Small intestine (tissue), 7 donors: ENCODE data around the gene BNIP2. TPM values are rescaled to one million over a fixed set of nuclear protein-coding genes. Genes with fewer than 3 reads are reported as not detected.

Source experiments
- DNase-seq, 2 donors: peaks; one replicate each; pipeline versions ENCODE4 v3.0.0 to v3.0.0-alpha.2; 2013
- FAIRE-seq: peaks from 2 replicates; lab custom pipeline; 2012; peaks lifted over from hg19 to GRCh38; lab: Jason Lieb, UNC
- H3K27ac ChIP-seq, 3 donors: one replicate each; pipeline ENCODE4 v1.5.1; 2013; ENCODE audit warnings: low read length in 2 of 3, mild to moderate bottlenecking in 2 of 3, control low read depth in 1 of 3, inconsistent platforms in 1 of 3, low read depth in 1 of 3, moderate library complexity in 1 of 3
- H3K27me3 ChIP-seq, 3 donors: one replicate each; pipeline ENCODE4 v1.6.1; 2013; ENCODE audit warnings: low read length in 3 of 3, inconsistent platforms in 1 of 3; ENCODE audit not compliant: control insufficient read depth in 3 of 3, insufficient read depth in 3 of 3
- H3K36me3 ChIP-seq, 3 donors: one replicate each; pipeline ENCODE4 v1.6.1; 2013; ENCODE audit warnings: low read length in 3 of 3, inconsistent platforms in 1 of 3, low read depth in 1 of 3, mild to moderate bottlenecking in 1 of 3, moderate library complexity in 1 of 3; ENCODE audit not compliant: control insufficient read depth in 3 of 3, insufficient read depth in 2 of 3
- H3K4me1 ChIP-seq, 3 donors: one replicate each; pipeline ENCODE4 v1.6.1; 2013; ENCODE audit warnings: low read length in 2 of 3, inconsistent platforms in 1 of 3, low read depth in 1 of 3, mild to moderate bottlenecking in 1 of 3, moderate library complexity in 1 of 3; ENCODE audit not compliant: control insufficient read depth in 3 of 3, insufficient read depth in 2 of 3
- H3K4me3 ChIP-seq, 3 donors: one replicate each; pipeline ENCODE4 v1.5.1; 2013; ENCODE audit warnings: low read length in 3 of 3, control low read depth in 1 of 3, inconsistent platforms in 1 of 3, low read depth in 1 of 3, mild to moderate bottlenecking in 1 of 3, moderate library complexity in 1 of 3
- H3K9me3 ChIP-seq, 2 donors: one replicate each; pipeline ENCODE4 v1.6.1; 2013; ENCODE audit warnings: low read depth in 1 of 2, low read length in 1 of 2; ENCODE audit not compliant: control insufficient read depth in 2 of 2, insufficient read depth in 1 of 2
- WGBS, 3 donors: extraction: QIAGEN DNeasy Blood & Tissue Kit; methylation state at CpG; one replicate each; pipeline ENCODE4 v1.1.7; 2013; 5-methylcytosine and 5-hydroxymethylcytosine counted together
- polyA plus RNA-seq, 4 donors: library from polyadenylated mRNA; stranded (reverse) in 3 of 4; unstranded in 1 of 4; fragments of 200-250 nt in 3 of 4; fragments of 120-200 nt in 1 of 4; gene quantifications; one replicate each; pipeline versions ENCODE4 v1.2.1 to v1.2.3, GENCODE V29; 2013
- donor health status: healthy with polysubstance abuse.
- donor health status: control.
- donor health status: control.
- donor health status: Bipolar disorder and iron deficiency.
- donor health status: healthy.

Gene BNIP2
- polyA plus RNA-seq, 4 donors: 26.7 to 58.2 (median 36.9) TPM

DNA sequence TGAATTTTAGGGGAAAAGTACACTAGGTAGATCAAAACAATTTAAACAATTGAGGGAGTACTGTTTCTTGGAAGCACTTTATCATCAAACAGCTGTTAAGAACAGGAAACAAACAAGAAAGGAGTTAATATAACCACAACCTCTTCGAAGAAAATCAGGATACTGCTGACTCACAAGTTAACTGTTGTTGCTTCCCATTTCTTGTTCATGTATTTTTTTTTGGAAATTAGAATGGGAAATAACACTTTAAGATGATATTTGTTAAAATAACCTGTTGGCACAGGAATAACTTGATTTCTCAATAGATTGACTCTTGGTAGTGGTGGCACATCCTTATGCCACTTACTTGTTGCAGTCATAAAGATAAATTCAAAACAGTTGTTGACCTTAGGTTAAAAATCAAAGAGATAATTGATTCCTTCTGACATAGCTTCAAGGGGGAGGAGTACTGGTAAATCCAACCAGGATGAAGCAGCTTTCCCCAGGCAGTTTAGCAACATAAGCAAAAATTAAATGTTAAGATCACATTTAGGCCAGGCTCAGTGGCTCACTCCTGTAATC is 3.3 kb downstream of the BNIP2 start:
- Histone ChIP-seq H3K27ac (peak overlapping the region in 1 of 3 donors; percentile 74), H3K4me3 (peak overlapping the region in 1 of 3 donors; percentile 15), H3K9me3 (no peaks in the 10 kb centered on the region), H3K4me1 (peaks cover 5 to 12% (median 10%) of the 10 kb centered on the region in 3 donors), H3K27me3 (no peaks in the 10 kb centered on the region), H3K36me3 (peaks cover 3 to 16% (median 8%) of the 10 kb centered on the region in 3 donors)
- 3 to 6% (median 4%) methylated on average over 1 of the region's 1 CpG for WGBS, 3 donors
- DNase-seq (peak in 1 of 2 donors; percentile 56), FAIRE-seq (no peak)

DNA sequence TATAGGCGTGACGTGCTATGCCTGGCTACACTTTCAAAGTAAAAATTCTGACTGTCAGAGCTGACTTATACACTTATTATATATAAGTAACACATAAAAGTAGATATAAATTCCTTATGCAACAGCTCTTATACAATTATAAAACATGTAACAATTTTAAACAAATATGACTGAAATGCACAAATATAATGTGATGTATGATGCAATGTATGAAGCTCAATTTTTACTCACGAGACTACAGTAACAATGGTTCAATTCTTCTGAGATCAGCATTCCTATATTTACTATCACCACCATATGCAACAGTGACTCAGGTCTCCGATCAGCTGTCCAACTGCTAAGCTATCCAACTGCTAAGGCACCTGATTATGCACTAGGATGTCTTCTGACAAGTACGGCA is 8.2 kb downstream of the BNIP2 start:
- no peaks in the 10 kb centered on the region for H3K27me3 ChIP-seq
- FAIRE-seq: no peak
- peaks cover 15 to 31% (median 18%) of the 10 kb centered on the region in 3 donors for H3K36me3 ChIP-seq
- no peak overlapping the region for H3K4me3 ChIP-seq
- H3K4me1 ChIP-seq: peaks cover 0 to 2% (median 0%) of the 10 kb centered on the region in 3 donors
- WGBS, 3 donors: 95 to 97% (median 95%) methylated on average over 4 of the region's 5 CpGs
- H3K27ac ChIP-seq: no peak overlapping the region
- DNase-seq: no peak
- no peaks in the 10 kb centered on the region for H3K9me3 ChIP-seq

DNA sequence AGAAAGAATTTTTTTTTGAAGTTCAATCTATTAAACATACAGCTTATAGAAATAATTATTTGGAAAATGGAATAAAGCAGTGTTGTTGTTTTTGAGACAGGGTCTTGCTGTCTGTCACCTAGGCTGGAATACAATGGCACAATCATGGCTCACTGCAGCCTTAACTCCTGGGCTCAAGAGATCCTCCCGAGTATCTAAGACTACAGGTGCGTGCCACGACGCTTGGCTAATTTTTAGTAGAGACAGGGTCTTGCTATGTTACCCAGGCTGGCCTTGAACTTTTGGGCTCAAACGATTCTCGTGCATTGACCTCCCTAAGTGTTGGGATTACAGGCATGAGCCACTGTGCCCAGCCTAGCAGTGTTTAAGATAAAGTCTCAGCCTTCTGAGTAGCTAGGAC is 8.8 kb downstream of the BNIP2 start:
- Histone ChIP-seq H3K27ac (no peak overlapping the region), H3K4me3 (no peak overlapping the region), H3K27me3 (no peaks in the 10 kb centered on the region), H3K9me3 (no peaks in the 10 kb centered on the region), H3K4me1 (no peaks in the 10 kb centered on the region), H3K36me3 (peaks cover 17 to 31% (median 20%) of the 10 kb centered on the region in 3 donors)
- FAIRE-seq (no peak), DNase-seq (no peak)
- WGBS, 3 donors: 94 to 96% (median 95%) methylated on average over 6 of the region's 6 CpGs

- WGBS, 3 donors: 66 to 97% (median 79%) methylated on average over 1 of the region's 1 CpG
- peaks cover 18 to 40% (median 22%) of the 10 kb centered on the region in 3 donors for H3K36me3 ChIP-seq
- FAIRE-seq: no peak
Measured at GRCh38 chr15:59678620-59679019, 10.5 kb downstream of the BNIP2 start.

GRCh38 chr15:59678172-59678571 is 10.9 kb downstream of the BNIP2 start:
- H3K4me1 ChIP-seq: no peaks in the 10 kb centered on the region
- H3K27ac ChIP-seq: no peak overlapping the region
- WGBS, 3 donors: 69 to 90% (median 80%) methylated on average over 1 of the region's 1 CpG
- DNase-seq (no peak), FAIRE-seq (no peak)
- H3K4me3 ChIP-seq: no peak overlapping the region
- peaks cover 22 to 40% (median 22%) of the 10 kb centered on the region in 3 donors for H3K36me3 ChIP-seq
- H3K9me3 ChIP-seq: no peaks in the 10 kb centered on the region
- no peaks in the 10 kb centered on the region for H3K27me3 ChIP-seq

More at GRCh38 chr15:59678620-59679019, 10.5 kb downstream of the BNIP2 start:
- Histone ChIP-seq H3K27ac (no peak overlapping the region), H3K4me1 (no peaks in the 10 kb centered on the region), H3K9me3 (no peaks in the 10 kb centered on the region), H3K4me3 (no peak overlapping the region), H3K27me3 (no peaks in the 10 kb centered on the region)
- DNase-seq: no peak

DNA sequence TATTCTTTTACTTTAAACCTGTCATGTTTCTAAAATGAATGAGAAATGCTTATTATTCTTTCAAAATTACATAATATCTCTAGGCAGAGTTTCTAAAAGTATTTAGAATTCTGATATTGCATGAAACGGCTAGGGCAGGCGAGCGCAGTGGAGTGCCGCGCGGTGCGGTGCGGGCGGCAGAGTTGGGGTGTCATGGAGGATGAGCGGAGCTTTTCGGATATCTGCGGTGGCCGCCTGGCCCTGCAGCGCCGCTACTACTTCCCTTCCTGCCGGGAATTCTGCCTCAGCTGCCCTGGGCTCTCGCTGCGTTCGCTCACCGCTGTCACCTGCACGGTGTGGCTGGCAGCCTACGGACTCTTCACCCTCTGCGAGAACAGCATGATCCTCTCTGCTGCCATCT is 12.6 kb downstream of the BNIP2 start:
- Histone ChIP-seq H3K4me3 (no peak overlapping the region), H3K36me3 (peaks cover 25 to 45% (median 27%) of the 10 kb centered on the region in 3 donors), H3K9me3 (no peaks in the 10 kb centered on the region), H3K27me3 (no peaks in the 10 kb centered on the region), H3K4me1 (no peaks in the 10 kb centered on the region), H3K27ac (no peak overlapping the region)
- DNase-seq: no peak
- 98 to 99% (median 98%) methylated on average over 23 of the region's 23 CpGs for WGBS, 3 donors
- no peak for FAIRE-seq

DNA sequence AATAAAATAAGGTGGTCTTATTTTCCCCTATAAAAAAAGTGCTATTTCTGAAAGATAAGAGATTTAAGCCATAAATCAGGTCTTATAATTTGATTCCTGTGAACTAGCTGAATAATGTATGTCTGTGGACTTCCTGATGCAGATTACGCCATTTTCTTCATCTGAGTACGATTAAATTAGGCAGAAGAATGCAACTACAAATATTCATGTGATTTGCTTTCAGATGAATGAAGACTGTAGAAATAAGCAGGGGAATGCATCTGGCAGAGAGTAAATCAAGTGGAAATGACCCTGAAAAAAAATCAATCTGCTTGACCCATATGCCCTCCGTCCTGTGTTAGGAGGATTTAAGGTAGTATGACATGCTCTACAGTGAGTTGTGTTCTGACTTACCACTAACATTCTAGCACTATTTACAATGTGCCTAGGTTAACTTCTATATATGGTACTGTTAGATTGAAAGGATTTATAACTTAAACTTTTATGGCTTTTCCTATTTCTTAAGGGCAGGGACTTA is 14.7 kb downstream of the BNIP2 start:
- Histone ChIP-seq H3K4me3 (no peak overlapping the region), H3K9me3 (no peaks in the 10 kb centered on the region), H3K27ac (no peak overlapping the region), H3K4me1 (no peaks in the 10 kb centered on the region), H3K36me3 (peaks cover 20 to 42% (median 27%) of the 10 kb centered on the region in 3 donors), H3K27me3 (no peaks in the 10 kb centered on the region)
- FAIRE-seq (no peak), DNase-seq (no peak)
- WGBS, 3 donors: 94 to 99% (median 96%) methylated on average over 3 of the region's 3 CpGs

DNA sequence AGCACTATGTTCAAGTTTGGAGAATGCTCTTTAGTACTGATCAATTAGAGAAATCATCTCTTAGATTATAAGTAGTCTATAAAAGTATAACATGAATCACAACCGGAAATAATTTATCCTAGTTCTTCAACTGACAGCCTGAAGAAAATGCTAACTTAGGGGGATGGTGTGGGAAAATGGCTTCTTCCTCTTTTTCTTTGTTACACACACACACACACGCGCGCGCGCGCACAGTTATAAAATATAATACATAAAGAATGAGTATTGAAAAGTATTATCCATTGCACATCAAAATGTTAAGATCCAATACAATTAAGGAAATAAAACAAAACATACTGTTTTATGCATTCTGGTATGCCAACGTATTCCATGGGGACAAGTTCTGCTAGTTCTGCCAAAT is 20.6 kb downstream of the BNIP2 start:
- H3K27me3 ChIP-seq: no peaks in the 10 kb centered on the region
- no peak for DNase-seq
- no peak for FAIRE-seq
- H3K9me3 ChIP-seq: no peaks in the 10 kb centered on the region
- peaks cover 5 to 36% (median 22%) of the 10 kb centered on the region in 3 donors for H3K36me3 ChIP-seq
- WGBS, 3 donors: 85 to 86% (median 86%) methylated on average over 8 of the region's 8 CpGs
- no peak overlapping the region for H3K27ac ChIP-seq
- no peaks in the 10 kb centered on the region for H3K4me1 ChIP-seq
- H3K4me3 ChIP-seq: no peak overlapping the region
